ENCODE measurements around the gene GTPBP6. TPM values are rescaled to one million over a fixed set of nuclear protein-coding genes. Genes with fewer than 3 reads are reported as not detected.
"Not testable (repeated sequence)": the region's sequence is repeated elsewhere in the genome, so short reads cannot be mapped to it uniquely, and the experiment has no call there.

Gene GTPBP6
- polyA plus RNA-seq, 1 donor: 46.9 TPM

DNA sequence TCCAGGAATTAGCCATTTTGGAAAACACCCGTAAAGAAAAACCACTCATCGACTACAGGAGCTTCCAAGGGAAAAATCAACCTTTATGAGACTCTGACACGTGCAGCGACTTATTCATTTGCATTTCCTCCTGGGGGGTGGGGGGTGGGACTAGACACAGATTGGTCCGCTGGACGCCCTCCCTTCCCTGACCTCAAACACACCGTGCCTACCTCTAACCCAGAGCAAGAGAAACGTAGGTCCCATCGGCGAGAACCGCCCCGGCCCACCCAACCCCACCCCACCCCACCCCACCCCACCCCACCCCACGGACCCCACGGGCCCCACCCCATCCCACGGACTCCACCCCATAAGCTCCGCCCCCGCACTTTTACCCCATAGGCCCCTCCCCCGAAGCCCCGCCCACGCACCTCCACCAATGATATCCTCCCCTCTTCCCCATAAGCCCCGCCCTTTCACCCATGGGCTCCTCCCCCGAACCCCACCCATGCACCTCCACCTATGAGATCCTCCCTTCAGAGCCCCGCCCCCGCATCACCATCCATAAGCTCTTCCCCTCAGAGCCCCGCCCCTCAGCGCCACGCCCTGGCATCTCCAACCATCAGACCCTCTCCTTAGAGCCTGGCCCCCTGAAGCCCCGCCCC lies 1.1 kb downstream of the GTPBP6 start:
- DNase-seq (ENCODE audit: low read depth): no peak

DNA sequence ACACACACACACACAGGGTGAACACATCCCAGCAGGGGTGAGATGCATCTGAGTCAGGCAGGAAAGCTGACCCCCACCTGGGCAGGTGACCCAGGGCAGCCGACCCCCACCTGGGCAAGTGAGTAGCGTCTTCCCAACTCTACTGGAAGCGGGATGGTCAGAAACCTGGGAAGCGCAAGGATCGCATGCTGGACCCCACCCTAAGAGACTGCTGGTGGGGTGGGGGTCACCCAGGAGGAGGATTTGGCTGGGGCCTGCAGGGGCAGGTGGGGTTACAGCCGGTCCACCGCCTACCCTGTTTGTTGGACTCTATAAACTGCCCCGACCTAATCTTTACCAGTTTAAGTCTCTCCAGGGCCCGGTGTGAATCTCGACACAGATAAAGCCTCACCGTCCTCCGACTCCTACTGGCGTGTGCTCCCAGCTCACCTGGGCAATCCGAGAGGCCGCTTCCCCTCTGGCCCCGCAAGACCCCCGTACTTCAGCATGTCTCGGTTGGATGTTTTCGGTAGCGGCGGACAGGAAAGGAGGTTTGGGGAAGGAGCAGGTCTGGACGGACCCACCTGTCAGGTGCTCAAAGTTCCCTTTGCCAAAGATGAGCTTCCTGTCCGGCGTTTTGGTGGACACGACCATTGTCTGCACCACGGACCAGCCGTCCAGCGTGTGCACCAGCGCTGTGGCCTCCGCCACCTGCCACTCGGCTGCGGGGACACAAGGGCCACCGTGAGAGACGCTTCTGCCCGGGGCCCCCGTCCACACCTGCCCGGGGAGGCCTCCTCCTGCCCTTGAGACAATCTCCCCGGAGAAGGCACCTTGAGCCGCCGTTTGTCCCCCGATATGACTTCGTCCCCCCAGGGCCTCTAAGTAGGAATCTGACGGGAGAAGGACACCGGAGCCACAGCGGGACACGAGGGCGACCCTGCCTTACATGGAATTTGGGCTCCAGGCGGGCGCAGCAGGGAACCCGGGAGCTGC lies 2.0 kb downstream of the GTPBP6 start:
- DNase-seq (ENCODE audit: low read depth): no peak

DNA sequence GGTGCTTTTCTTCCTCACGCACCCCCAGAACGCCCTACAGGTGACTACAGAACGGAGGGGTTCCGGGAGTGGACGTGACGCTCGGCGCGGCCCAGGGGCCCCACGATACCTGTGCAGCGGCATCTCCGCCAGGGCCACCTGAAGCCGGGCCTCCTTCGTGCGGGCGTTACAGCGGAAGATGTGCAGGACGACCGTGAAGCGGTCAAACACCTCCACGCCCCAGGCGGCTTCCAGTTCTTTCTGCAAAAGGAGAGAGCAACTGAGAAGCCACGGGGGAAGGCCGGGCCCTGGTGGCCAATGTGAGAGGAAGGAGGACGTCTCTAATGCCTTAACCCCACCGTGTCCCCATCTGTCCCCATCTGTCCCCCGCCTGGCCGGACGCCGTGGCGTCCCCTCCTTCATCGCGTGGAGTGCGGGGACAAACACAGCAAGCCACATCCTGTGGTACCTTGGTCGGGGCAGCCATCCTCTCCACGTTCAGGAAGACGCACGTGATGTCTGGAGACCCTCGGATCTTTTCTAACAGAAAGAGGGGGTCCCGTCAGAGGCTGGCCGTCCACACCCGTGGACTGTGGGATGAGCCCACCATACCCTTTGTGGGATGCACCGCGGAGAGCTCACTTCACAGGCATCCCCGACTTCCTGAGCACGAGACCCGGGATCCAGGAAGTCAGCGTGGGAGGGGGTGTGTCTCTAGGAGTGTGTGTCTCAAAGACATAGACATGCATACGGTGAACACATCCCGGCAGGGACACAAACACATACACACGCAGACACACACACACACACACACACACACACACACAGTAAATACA lies 3.6 kb downstream of the GTPBP6 start:
- no peak for DNase-seq (ENCODE audit: low read depth)

DNA sequence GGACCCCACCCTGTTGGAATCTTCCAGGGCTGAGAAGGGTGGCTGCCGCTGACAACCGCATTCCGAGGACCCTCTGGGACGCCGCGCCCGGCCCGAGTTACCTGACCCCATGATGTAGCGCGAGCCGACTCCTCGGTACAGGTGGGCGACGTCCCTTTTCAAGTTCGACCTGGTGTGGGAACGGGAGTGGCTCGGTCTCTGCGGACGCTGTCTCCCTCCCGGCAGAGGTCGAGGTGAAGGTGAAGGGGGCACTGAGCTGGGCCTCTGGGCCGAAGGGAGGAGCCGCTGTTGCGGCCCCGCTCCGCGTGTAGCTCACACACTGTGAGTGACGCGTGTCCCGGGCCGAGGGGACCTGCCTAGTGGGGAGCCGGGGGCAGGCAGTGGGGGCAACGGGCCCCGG lies 4.5 kb downstream of the GTPBP6 start:
- no peak for DNase-seq (ENCODE audit: low read depth)

DNA sequence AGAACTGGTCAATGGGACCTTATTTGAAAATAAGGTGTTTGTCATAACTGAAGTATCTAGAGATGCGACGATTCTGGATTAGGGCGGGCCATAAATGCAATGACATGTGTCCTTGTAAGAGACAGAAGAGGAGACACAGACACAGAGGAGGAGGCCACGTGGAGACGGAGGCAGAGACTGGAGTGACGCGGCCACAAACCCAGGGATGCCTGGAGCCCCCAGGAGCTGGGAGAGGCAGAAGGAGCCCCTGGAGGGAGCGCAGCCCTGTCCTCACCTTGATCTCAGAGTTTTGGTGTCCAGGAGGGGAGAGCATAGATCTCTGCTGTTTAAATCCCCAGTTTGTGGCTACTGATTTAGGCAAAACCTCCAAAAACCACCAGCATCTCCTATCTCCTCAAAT lies 5.0 kb downstream of the GTPBP6 start:
- DNase-seq (ENCODE audit: low read depth): no peak

DNA sequence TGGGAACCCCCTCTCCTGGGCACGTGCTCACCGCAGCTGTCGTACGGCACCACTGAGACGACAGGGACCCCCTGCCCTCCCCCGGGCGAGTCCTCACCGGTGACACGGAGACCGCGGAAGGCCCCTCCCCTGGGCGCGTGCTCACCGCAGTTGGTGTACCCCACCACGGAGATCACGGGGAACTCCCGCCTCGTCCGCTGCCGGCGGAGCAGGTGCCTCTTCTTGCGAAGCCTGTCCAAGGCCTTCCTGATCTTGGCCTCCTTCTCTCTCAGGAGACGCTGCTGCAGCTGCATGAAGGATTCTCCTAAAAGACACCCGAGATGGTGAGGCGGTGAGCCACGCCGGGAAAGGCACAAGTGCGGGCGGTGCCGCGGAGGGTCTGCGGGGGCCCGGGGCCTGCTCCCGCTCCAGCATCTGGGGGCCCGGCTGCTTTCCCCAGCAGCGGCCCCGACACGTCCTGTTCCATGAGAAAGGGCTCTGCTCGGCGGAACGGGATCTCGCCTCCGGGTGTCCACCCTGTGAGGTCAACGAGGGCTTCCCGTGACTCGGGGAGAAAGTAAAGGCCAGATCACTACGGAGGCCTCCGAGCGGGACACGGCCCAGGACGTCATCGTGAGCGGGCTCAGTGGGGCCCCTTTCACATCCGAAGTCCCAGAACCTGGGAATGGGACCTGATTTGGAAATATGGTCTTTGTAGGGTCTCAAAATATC lies 5.8 kb downstream of the GTPBP6 start:
- DNase-seq (ENCODE audit: low read depth): no peak

DNA sequence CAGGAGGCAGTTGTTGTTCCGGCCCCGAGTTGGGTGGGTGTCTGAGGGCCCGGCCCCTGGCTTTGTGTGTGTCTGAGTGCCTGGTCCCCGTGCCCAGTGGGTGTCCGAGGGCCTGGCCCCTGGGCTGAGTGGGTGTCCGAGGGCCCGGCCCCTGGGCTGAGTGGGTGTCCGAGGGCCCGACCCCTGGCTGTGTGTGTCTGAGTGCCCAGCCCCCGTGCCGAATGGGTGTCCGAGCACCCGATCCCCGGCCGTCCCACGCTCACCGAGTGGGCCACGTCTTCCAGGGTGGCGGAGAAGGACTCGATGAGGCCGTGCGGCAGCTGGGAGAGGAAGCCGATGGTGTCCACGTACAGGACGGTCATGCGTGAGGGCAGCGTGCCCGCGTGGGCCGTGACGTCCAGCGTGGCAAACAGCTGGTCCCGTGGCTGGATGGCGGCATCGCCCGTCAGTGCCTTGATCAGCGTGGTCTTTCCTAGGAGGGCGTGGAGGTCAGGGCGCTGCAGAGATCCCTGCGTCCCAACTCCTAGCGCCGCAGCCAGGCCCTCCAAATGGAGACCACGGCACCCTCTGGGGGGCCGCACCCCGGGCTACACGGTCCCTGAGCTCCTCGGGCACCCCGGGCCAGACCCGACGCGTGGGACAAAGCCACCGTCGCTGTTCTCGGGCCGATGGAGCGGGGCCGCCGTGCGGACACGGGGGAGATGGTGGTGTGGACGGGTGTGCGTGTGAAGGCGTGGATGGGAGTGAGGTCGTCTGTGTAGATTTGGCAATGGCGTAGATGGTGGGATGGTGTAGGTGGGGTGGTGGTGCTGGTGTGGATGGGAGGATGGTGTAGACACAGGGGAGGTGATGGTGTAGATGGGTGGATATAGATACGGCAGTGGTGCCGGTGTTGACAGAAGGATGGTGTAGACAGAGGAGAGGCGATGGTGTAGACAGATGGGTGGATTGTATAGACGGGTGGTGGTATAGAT lies 7.2 kb downstream of the GTPBP6 start:
- no peak for DNase-seq (ENCODE audit: low read depth)

DNA sequence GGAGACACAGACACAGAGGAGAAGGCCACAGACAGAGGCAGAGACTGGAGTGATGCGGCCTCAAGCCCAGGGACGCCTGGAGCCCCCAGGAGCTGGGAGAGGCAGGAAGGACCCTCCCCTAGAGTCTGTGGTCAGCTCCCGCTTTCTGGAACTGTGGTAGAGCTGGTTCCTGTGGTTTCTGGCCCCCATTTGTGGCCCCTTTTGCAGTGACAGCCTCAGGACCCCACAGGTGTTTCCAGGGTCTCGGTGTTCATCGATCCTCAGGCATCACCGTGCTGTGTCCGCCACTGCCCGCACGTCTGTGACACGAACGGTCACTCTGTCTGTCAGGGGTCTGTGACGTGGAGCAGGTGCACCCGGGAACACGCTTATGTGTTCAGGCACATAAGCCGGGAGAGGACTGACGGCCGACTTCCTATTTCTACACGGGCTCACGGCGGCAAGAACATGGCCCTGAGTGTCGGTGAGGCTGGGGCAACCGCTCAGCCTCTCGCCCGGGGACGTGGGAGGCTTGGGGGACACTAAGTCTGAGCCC lies 7.9 kb downstream of the GTPBP6 start:
- no peak for DNase-seq (ENCODE audit: low read depth)

DNA sequence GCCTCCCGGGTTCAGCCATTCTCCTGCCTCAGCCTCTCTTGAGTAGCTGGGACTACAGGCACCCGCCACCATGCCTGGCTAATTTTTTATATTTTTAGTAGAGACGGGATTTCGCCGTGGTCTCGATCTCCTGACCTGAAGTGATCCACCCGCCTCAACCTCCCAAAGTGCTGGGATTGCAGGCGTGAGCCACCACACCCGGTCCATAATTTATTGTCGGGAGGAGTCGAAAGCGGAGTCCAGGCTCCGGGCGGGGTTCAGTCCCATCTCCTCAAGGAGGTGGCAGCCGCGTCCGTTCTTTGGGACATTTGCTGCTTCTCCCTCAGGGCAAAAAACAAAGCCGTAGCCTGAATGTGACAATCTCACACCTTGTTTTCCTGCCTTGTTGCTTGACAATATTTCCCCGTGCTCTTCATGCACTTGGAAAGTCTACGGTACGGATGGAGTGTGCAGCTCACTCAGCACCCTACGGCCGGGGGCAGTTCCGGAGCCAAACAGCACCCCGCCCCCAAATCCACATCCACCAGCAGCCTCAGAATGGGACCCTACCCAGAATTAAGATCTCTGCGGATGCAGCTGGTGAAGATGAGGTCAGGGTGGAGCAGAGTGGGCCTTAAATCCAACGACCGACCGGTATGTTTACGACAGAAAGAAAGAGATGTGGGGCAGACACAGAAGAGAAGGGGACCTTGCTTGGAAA lies 9.6 kb downstream of the GTPBP6 start:
- no peak for DNase-seq (ENCODE audit: low read depth)

DNA sequence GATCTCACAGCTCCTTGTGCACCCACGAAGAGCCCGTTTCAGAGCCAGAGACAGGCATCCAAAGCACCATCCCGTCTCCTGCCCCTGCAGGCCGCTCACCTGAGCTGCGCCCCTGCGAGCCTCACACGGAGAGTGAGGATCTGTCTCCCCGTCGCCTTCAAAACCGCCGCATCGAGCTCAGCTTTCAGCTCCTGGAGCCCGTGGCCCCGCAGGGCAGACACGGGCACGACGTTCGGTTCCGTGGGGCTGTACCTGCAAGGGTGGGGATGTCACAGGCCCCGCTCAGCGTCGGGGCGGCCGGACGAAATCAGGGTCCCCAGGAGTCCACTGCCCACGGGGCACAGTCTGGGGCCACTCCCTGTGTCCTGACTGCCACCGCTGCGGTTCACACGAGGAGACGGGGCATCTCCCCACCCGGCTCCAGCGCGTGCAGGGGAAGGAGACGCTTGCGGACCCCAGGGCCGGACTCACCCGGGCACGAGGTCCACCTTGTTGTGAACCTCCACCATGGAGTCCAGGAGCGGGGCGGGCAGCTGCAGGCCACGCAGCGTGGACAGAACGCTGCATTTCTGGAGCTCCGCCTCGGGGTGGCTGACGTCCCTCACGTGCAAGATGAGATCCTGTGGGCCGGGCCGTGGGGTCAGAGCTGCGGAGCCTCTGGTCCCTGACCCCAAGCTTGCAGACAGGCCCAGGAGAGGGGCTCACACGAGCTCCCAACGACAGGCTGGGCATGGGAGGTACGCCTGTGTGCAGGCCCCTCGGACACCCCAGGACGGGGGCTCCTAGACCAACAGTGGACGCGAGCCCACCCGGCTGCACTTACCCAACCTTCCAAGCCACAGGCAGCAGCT lies 11.1 kb downstream of the GTPBP6 start:
- no peak for DNase-seq (ENCODE audit: low read depth)

DNA sequence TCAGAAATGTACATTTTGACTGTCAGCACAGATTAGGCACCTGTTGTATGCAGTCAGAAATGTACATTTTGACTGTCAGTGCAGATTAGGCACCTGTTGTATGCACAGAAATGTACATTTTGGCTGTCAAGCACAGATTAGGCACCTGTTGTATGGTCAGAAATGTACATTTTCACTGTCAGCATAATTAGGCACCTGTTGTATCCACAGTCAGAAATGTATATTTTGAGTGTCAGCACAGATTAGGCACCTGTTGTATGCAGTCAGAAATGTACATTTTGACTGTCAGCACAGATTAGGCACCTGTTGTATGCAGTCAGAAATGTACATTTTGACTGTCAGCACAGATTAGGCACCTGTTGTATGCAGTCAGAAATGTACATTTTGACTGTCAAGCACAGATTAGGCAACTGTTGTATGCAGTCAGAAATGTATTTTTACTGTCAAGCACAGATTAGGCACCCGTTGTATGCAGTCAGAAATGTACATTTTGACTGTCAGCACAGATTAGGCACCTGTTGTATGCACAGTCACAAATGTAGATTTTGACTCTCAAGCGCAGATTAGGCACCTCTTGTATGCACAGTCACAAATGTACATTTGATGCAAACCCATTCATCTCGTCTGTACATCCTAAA lies 11.9 kb downstream of the GTPBP6 start:
- not testable (repeated sequence) for DNase-seq (ENCODE audit: low read depth)

DNA sequence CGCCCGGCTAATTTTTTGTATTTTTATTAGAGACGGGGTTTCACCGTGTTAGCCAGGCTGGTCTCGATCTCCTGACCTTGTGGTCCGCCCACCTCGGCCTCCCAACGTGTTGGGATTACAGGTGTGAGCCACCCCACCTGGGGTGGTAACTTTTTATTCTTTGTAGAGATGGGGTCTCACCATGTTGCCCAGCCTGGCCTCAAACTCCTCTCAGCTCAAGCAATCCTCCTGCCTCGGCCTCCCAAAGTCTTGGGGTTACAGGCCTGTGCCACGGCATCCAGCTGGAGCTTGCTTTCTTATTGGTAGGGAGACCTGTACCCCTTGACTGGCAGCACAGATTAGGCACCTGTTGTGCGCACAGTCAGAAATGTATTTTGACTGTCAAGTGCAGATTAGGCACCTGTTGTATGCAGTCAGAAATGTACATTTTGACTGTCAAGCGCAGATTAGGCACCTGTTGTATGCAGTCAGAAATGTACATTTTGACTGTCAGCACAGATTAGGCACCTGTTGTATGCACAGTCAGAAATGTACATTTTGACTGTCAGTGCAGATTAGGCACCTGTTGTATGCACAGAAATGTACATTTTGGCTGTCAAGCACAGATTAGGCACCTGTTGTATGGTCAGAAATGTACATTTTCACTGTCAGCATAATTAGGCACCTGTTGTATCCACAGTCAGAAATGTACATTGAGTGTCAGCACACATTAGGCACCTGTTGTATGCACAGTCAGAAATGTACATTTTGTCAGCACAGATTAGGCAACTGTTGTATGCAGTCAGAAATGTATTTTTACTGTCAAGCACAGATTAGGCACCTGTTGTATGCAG lies 12.6 kb downstream of the GTPBP6 start:
- DNase-seq (ENCODE audit: low read depth): not testable (repeated sequence)

DNA sequence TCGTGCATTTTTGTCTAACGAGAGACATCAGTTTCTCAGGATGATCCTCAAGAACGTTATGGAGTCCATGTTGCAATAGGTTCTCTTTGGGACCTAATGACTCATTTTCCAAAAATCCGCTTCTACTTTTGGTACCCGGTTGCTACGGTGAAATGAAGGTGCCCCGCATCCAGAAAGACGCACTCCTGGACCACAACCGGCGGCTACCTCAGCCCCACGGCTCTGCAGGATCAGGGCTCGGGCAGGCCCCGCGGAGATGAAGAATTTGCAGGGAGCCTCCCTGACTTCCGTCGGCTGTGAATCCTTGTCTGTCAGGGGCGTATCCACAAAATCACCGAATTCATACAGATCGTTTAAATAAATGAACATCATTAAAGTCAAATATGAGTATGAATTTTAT lies 15.6 kb downstream of the GTPBP6 start:
- no peak for DNase-seq (ENCODE audit: low read depth)

DNA sequence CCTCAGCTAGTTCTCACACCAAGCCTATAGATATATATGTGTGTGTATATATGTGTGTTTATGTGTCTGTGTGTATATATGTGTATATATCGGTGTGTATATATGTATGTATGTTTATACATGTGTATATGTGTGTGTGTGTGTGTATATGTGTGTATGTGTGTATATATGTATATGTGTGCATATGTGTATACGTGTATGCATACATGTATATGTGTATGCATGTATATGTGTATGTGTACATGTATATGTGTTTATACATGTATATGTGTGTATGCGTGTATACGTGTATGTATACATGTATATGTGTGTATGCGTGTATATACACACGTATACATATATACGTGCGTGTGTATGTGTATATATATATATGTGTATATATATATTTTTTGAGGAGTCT lies 18.3 kb downstream of the GTPBP6 start:
- no peak for DNase-seq (ENCODE audit: low read depth)

DNA sequence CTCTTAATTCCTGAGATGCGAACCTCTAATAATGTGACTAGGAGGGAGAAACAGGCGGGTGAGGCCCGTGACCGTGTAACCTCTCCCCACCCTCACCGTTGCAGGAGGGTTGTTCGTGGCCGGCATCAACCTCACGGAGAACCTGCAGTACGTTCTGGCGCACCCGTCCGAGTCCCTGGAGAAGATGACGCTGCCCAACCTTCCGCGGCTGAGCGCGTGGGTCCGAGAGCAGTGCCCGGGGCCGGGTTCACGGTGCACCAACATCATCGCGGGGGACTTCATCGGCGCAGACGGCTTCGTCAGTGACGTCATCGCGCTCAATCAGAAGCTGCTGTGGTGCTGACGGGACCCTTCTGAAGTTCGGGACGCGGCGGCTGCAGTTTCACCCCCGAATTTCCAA lies 19.6 kb downstream of the GTPBP6 start:
- no peak for DNase-seq (ENCODE audit: low read depth)

DNA sequence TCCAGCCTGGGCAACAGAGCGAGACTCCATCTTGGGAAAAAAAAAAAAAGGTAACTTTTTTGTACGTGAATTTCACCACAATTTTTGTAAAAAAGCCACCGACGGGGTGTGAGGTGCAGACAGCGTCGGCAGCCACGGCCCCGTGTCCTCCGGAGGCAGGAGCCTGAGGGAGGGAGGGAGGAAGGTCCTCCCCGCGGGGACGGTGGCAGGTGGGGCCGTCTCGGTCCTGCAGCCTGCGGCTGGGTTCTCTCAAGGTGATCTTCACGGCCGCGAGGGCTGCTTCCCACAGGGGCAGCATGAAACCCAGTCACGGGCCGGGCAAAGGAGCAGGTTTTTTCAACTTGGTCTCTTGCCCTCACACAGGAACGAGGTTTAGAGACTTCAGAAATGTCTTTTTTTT lies 23.5 kb downstream of the GTPBP6 start:
- no peak for DNase-seq (ENCODE audit: low read depth)

Measured in forelimb muscle (tissue), 1 donor.